Karpas-422 (cell line): ENCODE data around the gene KRTAP5-7. TPM values are rescaled to one million over a fixed set of nuclear protein-coding genes. Genes with fewer than 3 reads are reported as not detected.

Experiments used
- DNase-seq: peaks from one replicate; pipeline ENCODE4 v3.0.0-alpha.2; 2015
- H2AFZ ChIP-seq: fragments of 200-600 bp; sonication (generic); 2 replicates; pipeline ENCODE4 v1.6.1; 2014; ENCODE audit warnings: antibody characterized with exemption, low read length, mixed read lengths
- H3K27ac ChIP-seq: fragments of 200-600 bp; sonication (generic); 2 replicates; pipeline ENCODE4 v1.5.1; 2014; ENCODE audit warnings: mild to moderate bottlenecking, low read length, moderate library complexity
- H3K27me3 ChIP-seq: fragments of 200-600 bp; sonication (generic); 2 replicates; pipeline ENCODE4 v1.6.1; 2014; ENCODE audit warnings: low read length, mixed read lengths
- H3K36me3 ChIP-seq: fragments of 200-600 bp; sonication (generic); 2 replicates; pipeline ENCODE4 v1.6.1; 2014; ENCODE audit warnings: low read length, mixed read lengths; ENCODE audit not compliant: insufficient read depth
- H3K4me1 ChIP-seq: fragments of 200-600 bp; sonication (generic); 2 replicates; pipeline ENCODE4 v1.6.1; 2014; ENCODE audit warnings: mild to moderate bottlenecking, low read length, mixed read lengths
- H3K4me2 ChIP-seq: fragments of 200-600 bp; sonication (generic); 2 replicates; pipeline ENCODE4 v1.6.1; 2014; ENCODE audit warnings: low read length, low read depth, mild to moderate bottlenecking; ENCODE audit not compliant: poor library complexity, severe bottlenecking
- H3K4me3 ChIP-seq: fragments of 200-600 bp; sonication (generic); 2 replicates; pipeline ENCODE4 v1.5.1; 2014; ENCODE audit warnings: mild to moderate bottlenecking, antibody characterized with exemption, low read length, mixed read lengths
- H3K79me2 ChIP-seq: fragments of 200-600 bp; sonication (generic); 2 replicates; pipeline ENCODE4 v1.6.1; 2014; ENCODE audit warnings: mild to moderate bottlenecking, low read length, mixed read lengths
- H3K9ac ChIP-seq: fragments of 200-600 bp; sonication (generic); 2 replicates; pipeline ENCODE4 v1.6.0; 2014; ENCODE audit warnings: low read length
- H3K9me2 ChIP-seq: fragments of 200-600 bp; sonication (generic), shearing (Covaris generic); replicated peaks from 2 replicates; pipeline ENCODE4 v1.6.0; 2014; ENCODE audit warnings: mild to moderate bottlenecking, low read length, moderate library complexity; ENCODE audit not compliant: insufficient read depth
- H3K9me3 ChIP-seq: fragments of 300-700, 200-600 bp; sonication (generic); 2 replicates; pipeline ENCODE4 v1.6.1; 2014; ENCODE audit warnings: low read length, mixed read lengths
- H4K20me1 ChIP-seq: fragments of 200-600 bp; sonication (generic); 2 replicates; pipeline ENCODE4 v1.6.1; 2014; ENCODE audit warnings: mild to moderate bottlenecking, antibody characterized with exemption, low read length, low read depth; ENCODE audit not compliant: insufficient read depth
- total RNA-seq: library from RNA; depleted of rRNA; stranded (reverse); fragments of >200 nt; shearing (Covaris generic); gene quantifications from 2 replicates; pipeline ENCODE4 v1.2.3, GENCODE V29; 2014; ENCODE audit warnings: low replicate concordance

Gene KRTAP5-7
- total RNA-seq, 1 experiment from 2014 or later: 1.5 TPM

GRCh38 chr11:71500601-71501021 lies 26.5 kb upstream of the KRTAP5-7 start:
- Histone ChIP-seq H4K20me1 (no peaks in the 10 kb centered on the region), H3K4me3 (no peak overlapping the region), H3K4me1 (no peaks in the 10 kb centered on the region), H3K36me3 (peaks cover 12% of the 10 kb centered on the region; the same call in 1 of the 2 replicates), H3K9me2 (no peaks in the 10 kb centered on the region), H3K9ac (no peak overlapping the region), H3K27me3 (no peaks in the 10 kb centered on the region), H3K79me2 (no peaks in the 10 kb centered on the region), H3K27ac (no peak overlapping the region), H2AFZ (no peak overlapping the region), H3K4me2 (no peak overlapping the region), H3K9me3 (no peaks in the 10 kb centered on the region)
- no peak for DNase-seq

- Histone ChIP-seq H3K4me3 (no peak overlapping the region), H3K27me3 (no peaks in the 10 kb centered on the region), H3K9ac (no peak overlapping the region), H3K4me2 (no peak overlapping the region), H3K9me2 (no peaks in the 10 kb centered on the region), H3K79me2 (no peaks in the 10 kb centered on the region), H3K4me1 (no peaks in the 10 kb centered on the region), H3K9me3 (no peaks in the 10 kb centered on the region), H3K27ac (no peak overlapping the region), H4K20me1 (no peaks in the 10 kb centered on the region), H3K36me3 (peaks cover 12% of the 10 kb centered on the region; the same call in 1 of the 2 replicates), H2AFZ (no peak overlapping the region)
- DNase-seq: no peak
Measured at GRCh38 chr11:71501071-71501985, 25.7 kb upstream of the KRTAP5-7 start.

- Histone ChIP-seq H3K4me1 (no peaks in the 10 kb centered on the region), H3K27ac (no peak overlapping the region), H4K20me1 (no peaks in the 10 kb centered on the region), H3K36me3 (peaks cover 12% of the 10 kb centered on the region; the same call in 1 of the 2 replicates), H3K9me3 (no peaks in the 10 kb centered on the region), H3K4me2 (no peak overlapping the region), H3K9ac (no peak overlapping the region), H2AFZ (no peak overlapping the region), H3K79me2 (no peaks in the 10 kb centered on the region), H3K4me3 (no peak overlapping the region), H3K9me2 (no peaks in the 10 kb centered on the region), H3K27me3 (no peaks in the 10 kb centered on the region)
- DNase-seq: no peak
Measured at GRCh38 chr11:71502026-71502425, 25.0 kb upstream of the KRTAP5-7 start.

- no peak for DNase-seq
- Histone ChIP-seq H3K36me3 (peaks cover 12% of the 10 kb centered on the region; the same call in 1 of the 2 replicates), H3K9me2 (no peaks in the 10 kb centered on the region), H3K79me2 (no peaks in the 10 kb centered on the region), H4K20me1 (no peaks in the 10 kb centered on the region), H3K27me3 (no peaks in the 10 kb centered on the region), H3K4me2 (no peak overlapping the region), H3K4me3 (no peak overlapping the region), H3K4me1 (no peaks in the 10 kb centered on the region), H3K27ac (no peak overlapping the region), H3K9me3 (no peaks in the 10 kb centered on the region), H3K9ac (no peak overlapping the region), H2AFZ (no peak overlapping the region)
Measured at GRCh38 chr11:71502871-71503435, 24.1 kb upstream of the KRTAP5-7 start.

GRCh38 chr11:71504531-71504930 lies 22.5 kb upstream of the KRTAP5-7 start:
- H3K79me2 ChIP-seq: no peaks in the 10 kb centered on the region
- H3K9me2 ChIP-seq: no peaks in the 10 kb centered on the region
- no peaks in the 10 kb centered on the region for H4K20me1 ChIP-seq
- H3K27ac ChIP-seq: no peak overlapping the region
- no peak overlapping the region for H2AFZ ChIP-seq
- no peak for DNase-seq
- H3K9ac ChIP-seq: no peak overlapping the region
- H3K4me1 ChIP-seq: no peaks in the 10 kb centered on the region
- H3K4me2 ChIP-seq: no peak overlapping the region
- no peak overlapping the region for H3K4me3 ChIP-seq
- no peaks in the 10 kb centered on the region for H3K36me3 ChIP-seq
- H3K27me3 ChIP-seq: no peaks in the 10 kb centered on the region
- H3K9me3 ChIP-seq: 0 out of 2 replicates have a peak, but pooled peaks cover 5% of the 10 kb centered on the region

- H3K4me3 ChIP-seq: no peak overlapping the region
Measured at GRCh38 chr11:71505001-71505400, 22.1 kb upstream of the KRTAP5-7 start.

GRCh38 chr11:71505781-71506180 lies 21.3 kb upstream of the KRTAP5-7 start:
- no peak overlapping the region for H2AFZ ChIP-seq
- H3K27me3 ChIP-seq: no peaks in the 10 kb centered on the region
- H3K9me2 ChIP-seq: no peaks in the 10 kb centered on the region
- H3K36me3 ChIP-seq: no peaks in the 10 kb centered on the region
- 0 out of 2 replicates have a peak, but pooled peaks cover 5% of the 10 kb centered on the region for H3K9me3 ChIP-seq
- no peaks in the 10 kb centered on the region for H4K20me1 ChIP-seq
- no peak overlapping the region for H3K9ac ChIP-seq
- no peak overlapping the region for H3K4me2 ChIP-seq
- no peaks in the 10 kb centered on the region for H3K79me2 ChIP-seq
- no peak overlapping the region for H3K27ac ChIP-seq
- no peak for DNase-seq
- no peak overlapping the region for H3K4me3 ChIP-seq
- no peaks in the 10 kb centered on the region for H3K4me1 ChIP-seq

More at GRCh38 chr11:71505001-71505400, 22.1 kb upstream of the KRTAP5-7 start:
- H3K4me1 ChIP-seq: no peaks in the 10 kb centered on the region
- H3K9me3 ChIP-seq: 0 out of 2 replicates have a peak, but pooled peaks cover 5% of the 10 kb centered on the region
- no peak overlapping the region for H2AFZ ChIP-seq
- DNase-seq: no peak
- H3K9me2 ChIP-seq: no peaks in the 10 kb centered on the region
- H3K36me3 ChIP-seq: no peaks in the 10 kb centered on the region
- no peaks in the 10 kb centered on the region for H3K27me3 ChIP-seq
- no peak overlapping the region for H3K9ac ChIP-seq
- no peaks in the 10 kb centered on the region for H3K79me2 ChIP-seq
- H3K27ac ChIP-seq: no peak overlapping the region
- no peak overlapping the region for H3K4me2 ChIP-seq
- H4K20me1 ChIP-seq: no peaks in the 10 kb centered on the region

GRCh38 chr11:71507102-71507501 lies 20.0 kb upstream of the KRTAP5-7 start:
- Histone ChIP-seq H3K9me2 (no peaks in the 10 kb centered on the region), H3K9me3 (0 out of 2 replicates have a peak, but pooled peaks cover 5% of the 10 kb centered on the region), H4K20me1 (no peaks in the 10 kb centered on the region), H3K36me3 (no peaks in the 10 kb centered on the region), H3K27ac (no peak overlapping the region), H3K27me3 (no peaks in the 10 kb centered on the region), H3K9ac (no peak overlapping the region), H3K4me1 (no peaks in the 10 kb centered on the region), H3K79me2 (no peaks in the 10 kb centered on the region), H3K4me3 (no peak overlapping the region), H2AFZ (no peak overlapping the region), H3K4me2 (no peak overlapping the region)
- no peak for DNase-seq
